K562 (cell line): Measurements from ENCODE around the gene SIGLEC9. TPM values are rescaled to one million over a fixed set of nuclear protein-coding genes. Genes with fewer than 3 reads are reported as not detected.

Experiments
- ATAC-seq: fragments of 200-7000 bp; cut with Tn5 transposase; 3 replicates; pipeline ENCODE4 v1.9.1; 2020; ENCODE audit warnings: moderate library complexity
- BruUV-seq: library from RNA; stranded (reverse); fragments of 400-500 nt; replicated peaks from 2 replicates; lab custom pipeline; 2021; lab: Mats Ljungman, UMichigan
- CTCF ChIA-PET: fragments of 300-600 bp; formaldehyde crosslinking; extraction: SDS; loops from one replicate; lab custom pipeline; 2021; ENCODE audit warnings: low intra/inter-chr PET ratio; lab: Yijun Ruan, JAX
- POLR2A ChIA-PET: fragments of 300-600, 350-650 bp; sonication (Branson Sonifier 250); formaldehyde crosslinking; extraction: SDS; loops from one replicate; lab custom pipeline; 2021; ENCODE audit warnings: antibody characterized with exemption, inconsistent platforms; lab: Yijun Ruan, JAX
- DNase-seq, 4 experiments: peaks; one replicate each; pipeline versions ENCODE4 v3.0.0 to v3.0.0-alpha.2; 2011 to 2018; ENCODE audit warnings: low spot score in 3 of 4, mixed read lengths in 3 of 4; ENCODE audit errors: extremely low read depth in 1 of 4
- FAIRE-seq: peaks from 2 replicates; lab custom pipeline; 2011; peaks lifted over from hg19 to GRCh38; lab: Jason Lieb, UNC
- H2AFZ ChIP-seq: 2 replicates; pipeline ENCODE4 v1.6.0; 2011; ENCODE audit warnings: low read depth, low read length, control low read depth, inconsistent platforms
- H3K27ac ChIP-seq: fragments of 200-600 bp; 3 replicates; pipeline ENCODE4 v1.8.0; 2011; ENCODE audit warnings: low read depth, mild to moderate bottlenecking, control low read depth, inconsistent platforms, low read length, moderate library complexity, mixed read lengths; ENCODE audit errors: extremely low read depth
- H3K27me3 ChIP-seq, 2 experiments: fragments of 300-600 bp in 1 of 2; 2 replicates in 1 of 2; 3 replicates in 1 of 2; pipeline versions ENCODE4 v1.6.0 to v1.8.0; 2011; ENCODE audit warnings: inconsistent platforms in 2 of 2, low read length in 2 of 2, mild to moderate bottlenecking in 1 of 2, mixed read lengths in 1 of 2, moderate library complexity in 1 of 2; ENCODE audit not compliant: control insufficient read depth in 2 of 2, insufficient read depth in 2 of 2
- H3K36me3 ChIP-seq: fragments of 300-600 bp; 3 replicates; pipeline ENCODE4 v1.8.0; 2011; ENCODE audit warnings: mild to moderate bottlenecking, low read length, inconsistent platforms; ENCODE audit not compliant: control insufficient read depth, insufficient read depth
- H3K4me1 ChIP-seq, 2 experiments: fragments of 200-600 bp in 1 of 2; replicated peaks in 1 of 2; 2 replicates in 1 of 2; 3 replicates in 1 of 2; pipeline versions ENCODE4 v1.5.1 to v1.8.0; 2011; ENCODE audit warnings: inconsistent platforms in 2 of 2, low read length in 2 of 2, mild to moderate bottlenecking in 1 of 2, mixed read lengths in 1 of 2, moderate library complexity in 1 of 2; ENCODE audit not compliant: control insufficient read depth in 2 of 2, insufficient read depth in 2 of 2
- H3K4me2 ChIP-seq: 2 replicates; pipeline ENCODE4 v1.6.1; 2011; ENCODE audit warnings: low read length, control low read depth, inconsistent platforms, mixed read lengths; ENCODE audit not compliant: insufficient read depth
- H3K4me3 ChIP-seq: fragments of 200-600 bp; sonication (generic), shearing (Covaris generic); 2 replicates; pipeline ENCODE4 v1.5.1; 2016; ENCODE audit warnings: control low read depth, inconsistent platforms
- H3K79me2 ChIP-seq: fragments of 200-600 bp; 3 replicates; pipeline ENCODE4 v1.8.0; 2011; ENCODE audit warnings: low read length, inconsistent platforms; ENCODE audit not compliant: control insufficient read depth, insufficient read depth
- H3K9ac ChIP-seq, 2 experiments: 2 replicates each; pipeline versions ENCODE4 v1.6.0 to v1.6.1; 2011; ENCODE audit warnings: low read depth in 2 of 2, low read length in 2 of 2, control low read depth in 1 of 2, inconsistent platforms in 1 of 2, mild to moderate bottlenecking in 1 of 2, mixed read lengths in 1 of 2; ENCODE audit not compliant: insufficient read depth in 1 of 2
- H3K9me1 ChIP-seq: one replicate; pipeline ENCODE4 v1.6.0; 2011; ENCODE audit warnings: inconsistent platforms, mild to moderate bottlenecking, low read length, moderate library complexity; ENCODE audit not compliant: control insufficient read depth, insufficient read depth
- H3K9me3 ChIP-seq: replicated peaks from 2 replicates; pipeline ENCODE4 v1.5.1; 2011; ENCODE audit warnings: low read depth, low read length, inconsistent platforms; ENCODE audit not compliant: control insufficient read depth, insufficient read depth
- H4K20me1 ChIP-seq: replicated peaks from 2 replicates; pipeline ENCODE4 v1.6.1; 2011; ENCODE audit warnings: low read length, inconsistent platforms, mixed read lengths; ENCODE audit not compliant: control insufficient read depth, insufficient read depth
- ILK ChIP-seq: fragments of 450-650 bp; IDR thresholded peaks from 2 replicates; pipeline ENCODE4 v1.6.1; 2016; ENCODE audit warnings: missing genetic modification characterization, low read depth, mild to moderate bottlenecking, missing compliant biosample characterization, moderate library complexity, borderline replicate concordance
- RFX5 ChIP-seq: IDR thresholded peaks from 2 replicates; pipeline ENCODE4 v1.6.1; 2011; ENCODE audit warnings: low read depth, mild to moderate bottlenecking, improper control_type of control experiment, low read length
- WGBS: fragments of 100-300 bp; shearing (Covaris generic); methylation state at CpG from one replicate; pipeline ENCODE4 v1.1.6; 2016; ENCODE audit warnings: low coverage, mixed read lengths; ENCODE audit not compliant: insufficient coverage; ENCODE audit errors: missing lambda C conversion rate; 5-methylcytosine and 5-hydroxymethylcytosine counted together
- in situ Hi-C: fragments of 300-500 bp; cut with MboI; formaldehyde crosslinking; loops from 4 replicates; pipeline ENCODE4 v1.15.0; 2018; ENCODE audit warnings: inconsistent platforms, mixed read lengths
- intact Hi-C: fragments of 100-400 bp; cut with micrococcal nuclease; formaldehyde crosslinking; loops from 2 replicates; pipeline ENCODE4 v1.14.2; 2022
- polyA plus RNA-seq, 8 experiments: library from polyadenylated mRNA; depleted of rRNA in 4 of 8; stranded (reverse) in 5 of 8; unstranded in 3 of 8; fragments of >200 nt; fragmentation: Nextera tagmentation in 2 of 8; fragmentation: Illumina TruSeq in 1 of 8; extraction: Ambion mirVana in 2 of 8; extraction: Trizol in 1 of 8; gene quantifications; 2 replicates each; pipeline versions ENCODE4 v1.2.1 to v1.2.3, GENCODE V29; 2011 to 2014; ENCODE audit warnings: inconsistent platforms in 1 of 8, missing spikeins in 1 of 8
- total RNA-seq, 7 experiments: library from RNA; depleted of rRNA in 6 of 7; stranded (reverse); fragments of >200 nt in 6 of 7; fragmentation: Illumina TruSeq in 2 of 7; extraction: Trizol in 2 of 7; gene quantifications; 2 replicates each; pipeline versions ENCODE4 v1.2.1 to v1.2.3, GENCODE V29; 2011 to 2021; ENCODE audit warnings: low replicate concordance in 1 of 7
- TF ChIP-seq, protein P1 (sequence below): sonication (generic); formaldehyde crosslinking; IDR thresholded peaks from 2 replicates; pipeline ENCODE4 v1.5.0; 2020; ENCODE audit warnings: missing genetic modification reagents
- TF ChIP-seq, protein P2 (sequence below): sonication (generic); formaldehyde crosslinking; IDR thresholded peaks from 2 replicates; pipeline ENCODE4 v1.9.0; 2022; ENCODE audit warnings: mild to moderate bottlenecking, missing genetic modification reagents

The SIGLEC9 gene
- total and polyA plus RNA-seq, 9 of the 15 experiments (the other 6 are each of a cell fraction or from before 2014, with no cell fraction given), result 0.09 to 0.34 (median 0.22) TPM; not detected in 4

DNA sequence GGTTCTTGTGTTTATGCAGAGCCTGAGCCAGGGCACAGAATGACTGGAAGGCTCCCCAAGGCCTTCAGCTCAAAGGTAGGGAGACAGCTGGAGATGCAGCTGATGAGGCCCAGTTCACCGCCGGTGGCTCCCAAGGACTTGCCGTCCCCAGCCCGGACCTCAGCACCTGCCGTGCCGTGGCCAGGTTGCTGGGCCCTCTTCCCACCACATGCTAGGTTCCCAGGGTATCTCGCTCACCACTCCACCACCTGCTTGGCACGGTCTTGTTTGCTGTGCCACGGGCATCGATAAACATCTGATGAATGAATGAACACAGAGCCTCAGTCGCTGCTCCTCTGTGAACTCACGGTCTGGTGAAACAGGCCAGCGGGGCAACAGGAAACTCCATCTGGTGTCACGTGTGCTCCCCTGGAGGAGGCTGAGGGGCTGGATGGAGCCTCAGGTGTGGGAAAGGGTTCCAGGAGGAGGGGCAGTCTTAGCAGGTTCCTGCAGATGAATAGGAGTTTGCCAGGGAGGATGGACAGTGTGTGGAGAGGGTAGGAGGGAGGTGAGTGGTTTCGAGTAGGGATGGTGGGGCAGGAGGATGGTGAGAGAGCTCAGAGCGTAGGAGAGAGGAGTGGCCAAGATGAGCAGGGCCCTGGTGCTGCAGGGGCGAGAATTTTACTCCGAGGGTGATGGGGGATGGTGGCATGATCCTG is 38.4 kb upstream of the SIGLEC9 start:
- Histone ChIP-seq H3K27me3 (peaks cover 30 to 78% of the 10 kb centered on the region in 2 experiments; a peak in 4 of 5 replicates), H3K9ac (no peak overlapping the region), H3K27ac (no peak overlapping the region), H3K79me2 (no peaks in the 10 kb centered on the region), H3K4me2 (no peak overlapping the region), H3K4me3 (no peak overlapping the region), H2AFZ (no peak overlapping the region), H3K4me1 (peaks cover 0 to 3% of the 10 kb centered on the region in 2 experiments; a peak in 1 of 5 replicates), H3K36me3 (no peaks in the 10 kb centered on the region), H3K9me3 (no peaks in the 10 kb centered on the region), H4K20me1 (peaks cover 5% of the 10 kb centered on the region; the same call in 1 of the 2 replicates), H3K9me1 (peaks cover 4% of the 10 kb centered on the region)
- intact Hi-C loops (no loop called here), in situ Hi-C loops (no loop called here)
- ATAC-seq (no peak), DNase-seq (no peak), FAIRE-seq (no peak)
- 8% methylated on average over 16 of the region's 18 CpGs for WGBS
- CTCF ChIA-PET, result no interaction called here
- no TSS peak for BruUV-seq
- POLR2A ChIA-PET, result interaction anchor here (0.7 kb wide), 1 partner anchor 108 kb away, joined by 3 read pairs; no protein-coding TSS in a partner anchor
- TF ChIP-seq, protein P1, sequence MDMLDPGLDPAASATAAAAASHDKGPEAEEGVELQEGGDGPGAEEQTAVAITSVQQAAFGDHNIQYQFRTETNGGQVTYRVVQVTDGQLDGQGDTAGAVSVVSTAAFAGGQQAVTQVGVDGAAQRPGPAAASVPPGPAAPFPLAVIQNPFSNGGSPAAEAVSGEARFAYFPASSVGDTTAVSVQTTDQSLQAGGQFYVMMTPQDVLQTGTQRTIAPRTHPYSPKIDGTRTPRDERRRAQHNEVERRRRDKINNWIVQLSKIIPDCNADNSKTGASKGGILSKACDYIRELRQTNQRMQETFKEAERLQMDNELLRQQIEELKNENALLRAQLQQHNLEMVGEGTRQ (CRISPR knock-in tag), result peak; percentile 36; the same call in 1 of the 2 replicates
- TF ChIP-seq ILK (tag), result no peak
- TF ChIP-seq, protein P2, sequence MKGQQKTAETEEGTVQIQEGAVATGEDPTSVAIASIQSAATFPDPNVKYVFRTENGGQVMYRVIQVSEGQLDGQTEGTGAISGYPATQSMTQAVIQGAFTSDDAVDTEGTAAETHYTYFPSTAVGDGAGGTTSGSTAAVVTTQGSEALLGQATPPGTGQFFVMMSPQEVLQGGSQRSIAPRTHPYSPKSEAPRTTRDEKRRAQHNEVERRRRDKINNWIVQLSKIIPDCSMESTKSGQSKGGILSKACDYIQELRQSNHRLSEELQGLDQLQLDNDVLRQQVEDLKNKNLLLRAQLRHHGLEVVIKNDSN (CRISPR knock-in tag), result peak; percentile 46; the same call in 1 of the 2 replicates
- no peak for TF ChIP-seq RFX5
